GM21619 (cell line): ENCODE results near the gene RPP30.

Source experiments
- ATAC-seq: cut with Tn5 transposase; IDR thresholded peaks from one replicate; pipeline ENCODE4 v1.9.1; 2021; ENCODE audit not compliant: unreplicated experiment

RPP30 gene

GRCh38 chr10:90871766-90872647, at the start of gene RPP30:
Gene RPP30, plus strand, starts transcription at chr10:90871974. Its CDS starts 13 bp downstream, at chr10:90871987.
- ATAC-seq: peak; percentile 97

- ATAC-seq: no peak
These were observed 49.3 kb upstream of the RPP30 start for GRCh38 chr10:90822508-90822907.

GRCh38 chr10:90832111-90832510, 39.7 kb upstream of the RPP30 start:
- ATAC-seq: no peak

- ATAC-seq: no peak
These were observed 37.4 kb upstream of the RPP30 start for GRCh38 chr10:90834326-90834725.

GRCh38 chr10:90837486-90837885, 34.3 kb upstream of the RPP30 start:
- ATAC-seq: no peak

GRCh38 chr10:90842725-90843124, 29.0 kb upstream of the RPP30 start:
- no peak for ATAC-seq

- no peak for ATAC-seq
These were observed 26.0 kb upstream of the RPP30 start for GRCh38 chr10:90845726-90846125.

- no peak for ATAC-seq
These were observed 25.0 kb upstream of the RPP30 start for GRCh38 chr10:90846746-90847145.

GRCh38 chr10:90847436-90847835, 24.3 kb upstream of the RPP30 start:
- no peak for ATAC-seq

- no peak for ATAC-seq
These were observed 21.6 kb upstream of the RPP30 start for GRCh38 chr10:90849956-90850749.

- ATAC-seq: no peak
These were observed 16.6 kb upstream of the RPP30 start for GRCh38 chr10:90855126-90855525.

GRCh38 chr10:90856261-90856660, 15.5 kb upstream of the RPP30 start:
- ATAC-seq: no peak

- no peak for ATAC-seq
These were observed 14.7 kb upstream of the RPP30 start for GRCh38 chr10:90856964-90857634.

GRCh38 chr10:90857635-90858460, 13.9 kb upstream of the RPP30 start, which contains the start of gene HTR7:
Gene HTR7, minus strand, starts transcription at chr10:90858039. Its CDS starts 368 bp downstream, at chr10:90857671.
- peak; percentile 70 for ATAC-seq

- no peak for ATAC-seq
These were observed 13.3 kb upstream of the RPP30 start for GRCh38 chr10:90858461-90858968.

GRCh38 chr10:90859321-90859751, 12.4 kb upstream of the RPP30 start:
- no peak for ATAC-seq

GRCh38 chr10:90860790-90861189, 11.0 kb upstream of the RPP30 start:
- ATAC-seq: no peak

GRCh38 chr10:90862908-90863514, 8.8 kb upstream of the RPP30 start:
- ATAC-seq: no peak

GRCh38 chr10:90865401-90865800, 6.4 kb upstream of the RPP30 start:
- no peak for ATAC-seq
